Mononuclear cell (primary cell): ENCODE results near the gene NSMCE4A. TPM values are rescaled to one million over a fixed set of nuclear protein-coding genes. Genes with fewer than 3 reads are reported as not detected.

ENCODE experiments used
- total RNA-seq: library from RNA; depleted of rRNA; stranded (reverse); fragments of >200 nt; gene quantifications from one replicate; pipeline ENCODE4 v1.2.3, GENCODE V29; 2012

NSMCE4A gene
- total RNA-seq, 1 donor: 26.4 TPM

Other genes with a start within 250 kb of the NSMCE4A start
- 14.9 TPM for gene ATE1, start 47.2 kb downstream of the NSMCE4A start, total RNA-seq
- not detected for gene TACC2, start 13.9 kb upstream of the NSMCE4A start, total RNA-seq